Adipocyte (in vitro differentiated cells): ENCODE data around the gene ZBTB8B.

ENCODE experiments used
- DNase-seq: peaks from one replicate; pipeline ENCODE4 v3.0.0-alpha.2; 2015; ENCODE audit warnings: low read depth
- H3K27me3 ChIP-seq: replicated peaks from 2 replicates; pipeline ENCODE4 v1.7.0; 2013; ENCODE audit warnings: mild to moderate bottlenecking, low read length, moderate library complexity; ENCODE audit not compliant: control insufficient read depth, insufficient read depth
- H3K36me3 ChIP-seq: 2 replicates; pipeline ENCODE4 v1.7.0; 2013; ENCODE audit warnings: low read length, mild to moderate bottlenecking, moderate library complexity; ENCODE audit not compliant: control insufficient read depth, insufficient read depth, severe bottlenecking
- H3K4me1 ChIP-seq: 2 replicates; pipeline ENCODE4 v1.7.0; 2013; ENCODE audit warnings: mild to moderate bottlenecking, low read length, moderate library complexity; ENCODE audit not compliant: control insufficient read depth, insufficient read depth
- H3K4me3 ChIP-seq: 2 replicates; pipeline ENCODE4 v1.7.0; 2013; ENCODE audit warnings: mild to moderate bottlenecking, low read length, moderate library complexity
- H3K9ac ChIP-seq: 2 replicates; pipeline ENCODE4 v1.7.0; 2013; ENCODE audit warnings: mild to moderate bottlenecking, low read length, moderate library complexity
- H3K9me3 ChIP-seq: 2 replicates; pipeline ENCODE4 v1.7.0; 2013; ENCODE audit warnings: mild to moderate bottlenecking, low read length, moderate library complexity; ENCODE audit not compliant: control insufficient read depth

ZBTB8B gene

DNA sequence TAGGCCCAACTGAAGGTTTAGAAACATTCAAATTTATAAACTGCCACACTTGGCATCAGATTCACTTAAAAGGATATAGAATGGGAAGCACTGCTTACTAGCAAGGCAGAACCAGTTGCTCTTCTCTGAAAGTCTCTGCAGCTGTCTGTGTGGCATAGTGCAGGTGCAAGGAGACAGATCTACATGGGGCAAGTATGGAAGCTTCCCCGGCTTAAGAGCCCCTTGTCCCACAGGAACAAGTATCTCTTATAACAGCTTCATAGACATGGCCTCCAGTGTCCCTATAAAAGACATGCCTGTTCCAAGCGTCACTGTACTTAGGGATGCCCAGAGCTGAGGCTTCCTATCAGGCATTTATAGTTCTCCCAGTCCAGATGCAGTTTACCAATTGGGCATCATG, 26.5 kb downstream of the ZBTB8B start:
- H3K9me3 ChIP-seq: no peaks in the 10 kb centered on the region
- H3K36me3 ChIP-seq: no peaks in the 10 kb centered on the region
- H3K4me1 ChIP-seq: peaks cover 10% of the 10 kb centered on the region
- H3K9ac ChIP-seq: no peak overlapping the region
- no peak for DNase-seq
- no peak overlapping the region for H3K4me3 ChIP-seq
- no peaks in the 10 kb centered on the region for H3K27me3 ChIP-seq

DNA sequence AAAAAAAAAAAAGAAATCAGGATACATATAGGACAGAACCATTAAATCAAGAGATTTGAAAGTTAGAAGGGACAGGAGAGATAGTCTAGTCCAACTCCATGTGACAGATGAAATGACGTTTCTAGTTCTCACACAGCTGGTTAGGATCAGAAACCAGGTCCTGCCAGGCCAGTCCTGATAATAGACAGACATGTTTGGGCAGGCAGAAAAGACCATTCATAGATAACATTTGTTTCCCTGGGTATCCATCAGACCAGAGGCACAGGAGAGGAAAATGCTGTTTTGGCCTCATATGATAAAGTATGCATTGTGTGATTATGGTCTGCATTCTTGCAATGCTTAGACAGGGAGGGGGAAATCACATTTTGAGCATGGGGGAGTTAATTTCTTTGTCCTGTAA, 29.3 kb downstream of the ZBTB8B start:
- Histone ChIP-seq H3K9me3 (no peaks in the 10 kb centered on the region), H3K9ac (no peak overlapping the region), H3K4me3 (no peak overlapping the region), H3K36me3 (no peaks in the 10 kb centered on the region), H3K4me1 (peaks cover 11% of the 10 kb centered on the region), H3K27me3 (no peaks in the 10 kb centered on the region)
- DNase-seq: peak; percentile 39

DNA sequence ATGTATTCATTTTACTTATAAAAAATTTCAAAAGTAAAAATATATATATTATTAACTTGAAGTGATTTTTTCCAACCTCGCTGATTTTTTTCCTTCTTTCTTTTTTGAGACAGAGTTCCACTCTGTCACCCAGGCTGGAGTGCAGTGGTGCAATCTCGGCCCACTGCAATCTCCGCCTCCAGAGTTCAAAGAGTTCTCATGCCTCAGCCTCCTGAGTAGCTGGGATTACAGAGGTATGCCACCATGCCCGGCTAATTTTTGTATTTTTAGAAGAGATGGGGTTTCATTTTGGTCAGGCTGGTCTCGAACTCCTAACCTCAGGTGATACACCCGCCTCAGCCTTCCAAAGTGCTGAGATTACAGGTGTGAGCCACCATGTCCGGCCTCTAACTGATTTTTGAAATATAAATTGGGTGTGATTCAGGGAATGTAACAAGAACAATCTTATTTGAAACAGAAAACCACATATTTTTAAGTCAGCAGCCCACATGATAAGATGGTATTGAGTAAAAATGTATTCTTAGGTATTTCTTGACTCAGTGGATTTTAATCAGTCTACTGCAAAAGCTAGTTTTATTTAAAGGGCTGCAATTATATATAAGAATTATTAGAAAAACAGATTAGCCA, 30.0 kb downstream of the ZBTB8B start:
- Histone ChIP-seq H3K4me3 (no peak overlapping the region), H3K9ac (no peak overlapping the region), H3K36me3 (no peaks in the 10 kb centered on the region), H3K4me1 (peaks cover 14% of the 10 kb centered on the region), H3K27me3 (no peaks in the 10 kb centered on the region), H3K9me3 (no peaks in the 10 kb centered on the region)
- DNase-seq: peak; percentile 28

DNA sequence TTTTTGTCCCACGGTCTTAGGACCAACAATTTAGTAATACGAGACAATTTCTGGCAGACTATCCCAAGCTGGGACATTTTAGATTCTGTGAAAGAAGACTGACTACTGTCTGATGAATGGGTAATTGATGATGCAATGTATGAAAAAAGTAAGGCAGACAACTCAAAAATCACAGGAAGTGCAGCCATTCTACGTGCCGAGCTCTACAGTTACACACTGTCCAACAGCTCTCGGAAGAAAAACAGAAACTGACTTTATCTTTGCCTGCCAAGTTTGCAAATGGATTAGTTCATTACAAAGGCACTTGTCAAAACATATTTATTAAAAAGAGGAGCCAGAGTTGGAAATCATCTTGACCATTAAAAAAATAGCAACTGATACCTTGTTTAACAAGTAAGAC, 31.3 kb downstream of the ZBTB8B start:
- H3K9me3 ChIP-seq: no peaks in the 10 kb centered on the region
- no peaks in the 10 kb centered on the region for H3K36me3 ChIP-seq
- peak overlapping the region; percentile 28 for H3K9ac ChIP-seq
- DNase-seq: peak; percentile 16
- H3K4me1 ChIP-seq: peaks cover 18% of the 10 kb centered on the region
- no peaks in the 10 kb centered on the region for H3K27me3 ChIP-seq
- peak overlapping the region; percentile 68 for H3K4me3 ChIP-seq

DNA sequence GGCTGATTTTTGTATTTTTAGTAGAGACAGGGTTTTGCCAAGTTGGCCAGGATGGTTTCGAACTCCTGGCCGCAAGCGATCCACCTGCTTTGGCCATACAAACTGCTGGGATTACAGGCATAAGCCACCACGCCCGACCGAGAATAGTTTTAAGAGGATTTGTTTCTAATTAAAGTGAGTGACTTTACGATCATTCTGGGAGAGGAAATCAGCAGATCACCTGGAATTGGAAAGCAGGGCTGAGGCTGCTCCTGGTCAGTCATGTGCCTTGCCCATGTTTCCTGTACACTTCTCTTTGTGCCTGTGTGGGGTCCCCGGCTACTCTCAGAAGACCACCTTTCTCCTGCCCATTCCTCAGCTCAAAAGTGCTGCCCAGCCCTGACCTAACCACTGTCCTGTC, 33.9 kb downstream of the ZBTB8B start:
- peaks cover 28% of the 10 kb centered on the region for H3K4me1 ChIP-seq
- no peaks in the 10 kb centered on the region for H3K9me3 ChIP-seq
- no peak overlapping the region for H3K9ac ChIP-seq
- H3K36me3 ChIP-seq: no peaks in the 10 kb centered on the region
- no peak overlapping the region for H3K4me3 ChIP-seq
- no peak for DNase-seq
- no peaks in the 10 kb centered on the region for H3K27me3 ChIP-seq

DNA sequence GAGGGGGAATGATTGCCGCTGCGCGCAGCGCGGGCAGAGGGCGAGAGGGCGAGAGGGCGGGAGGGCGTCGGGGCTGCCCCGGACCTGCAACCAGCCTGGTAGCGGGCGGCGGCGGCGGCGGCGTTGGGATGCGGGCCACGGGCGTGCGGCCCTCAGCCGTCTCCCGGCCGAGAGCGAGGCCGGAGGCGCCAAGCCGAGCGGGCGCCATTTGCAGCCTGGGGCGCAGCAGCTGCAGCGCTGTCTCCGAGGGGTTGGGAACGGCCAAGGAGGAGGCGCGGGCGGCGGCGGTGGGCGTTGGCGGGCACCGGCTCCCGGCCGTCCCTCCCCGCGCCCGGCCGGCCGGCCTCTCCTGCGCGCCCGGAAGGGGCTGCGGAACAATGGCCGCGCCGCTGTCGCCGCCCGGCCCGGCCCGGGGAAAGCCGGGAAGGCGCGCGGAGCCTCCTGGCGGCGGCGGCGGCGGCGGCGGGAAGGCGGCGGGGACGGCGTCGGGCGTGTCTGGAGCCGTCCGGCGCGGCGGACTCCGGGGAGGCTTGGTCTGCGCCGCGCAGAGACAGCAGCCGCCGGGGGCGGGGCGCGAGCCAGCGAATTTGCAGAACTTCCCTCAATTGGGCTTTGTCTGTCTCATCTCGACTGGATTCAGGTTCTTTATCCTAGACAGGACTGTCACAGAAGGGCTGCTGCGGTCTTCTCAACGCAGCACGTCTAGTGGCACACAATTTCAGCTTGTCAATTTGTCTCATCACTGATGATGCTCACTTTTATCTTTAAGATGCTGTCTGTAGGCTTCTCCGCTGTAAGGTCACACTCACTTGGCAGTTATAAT, 35.7 kb downstream of the ZBTB8B start:
- Histone ChIP-seq H3K9me3 (no peaks in the 10 kb centered on the region), H3K36me3 (no peaks in the 10 kb centered on the region), H3K9ac (peak overlapping the region; percentile 85), H3K4me3 (peak overlapping the region; percentile 79), H3K4me1 (peaks cover 26% of the 10 kb centered on the region), H3K27me3 (no peaks in the 10 kb centered on the region)
- peak; percentile 89 for DNase-seq

DNA sequence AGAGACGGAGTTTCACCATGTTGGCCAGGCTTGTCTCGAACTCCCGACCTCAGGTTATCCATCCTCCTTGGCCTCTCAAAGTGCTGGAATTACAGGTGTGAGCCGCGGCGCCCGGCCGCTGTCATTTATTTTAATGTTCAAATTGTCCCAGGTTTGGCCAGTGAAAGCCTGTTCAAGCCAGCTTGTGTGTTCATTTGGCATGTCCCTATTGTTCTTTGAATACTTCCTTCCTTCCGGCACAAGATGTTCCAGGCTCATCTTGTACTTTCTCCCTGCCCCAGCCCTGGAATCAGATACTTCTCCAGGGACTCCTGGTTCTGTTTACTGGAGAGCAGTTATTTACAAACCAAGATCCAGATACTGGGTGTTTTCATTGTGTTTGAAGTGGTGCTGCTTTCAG, 37.0 kb downstream of the ZBTB8B start:
- Histone ChIP-seq H3K9me3 (no peaks in the 10 kb centered on the region), H3K27me3 (no peaks in the 10 kb centered on the region), H3K9ac (peak overlapping the region; percentile 63), H3K36me3 (no peaks in the 10 kb centered on the region), H3K4me3 (no peak overlapping the region), H3K4me1 (peaks cover 17% of the 10 kb centered on the region)
- no peak for DNase-seq

DNA sequence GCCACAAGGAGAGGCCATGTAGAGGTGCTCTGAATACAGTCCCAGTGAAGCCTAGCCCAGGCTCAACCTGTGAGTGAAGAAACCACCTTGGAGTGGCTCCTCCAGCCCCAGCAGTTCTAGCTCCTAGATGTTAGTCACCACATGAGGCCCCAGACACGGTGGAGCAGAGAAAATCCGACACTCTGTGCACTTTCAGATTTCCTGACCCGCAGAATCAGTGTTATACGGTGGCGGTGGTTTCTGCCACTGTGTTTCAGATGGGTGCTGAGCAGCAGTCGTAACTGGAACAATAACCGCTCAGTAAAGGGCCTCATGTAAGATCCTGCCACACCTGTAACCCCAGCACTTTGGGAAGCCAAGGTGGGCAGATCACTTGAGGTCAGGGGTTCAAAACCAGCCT, 38.3 kb downstream of the ZBTB8B start:
- DNase-seq: no peak
- Histone ChIP-seq H3K36me3 (no peaks in the 10 kb centered on the region), H3K9ac (no peak overlapping the region), H3K4me1 (peaks cover 17% of the 10 kb centered on the region), H3K9me3 (no peaks in the 10 kb centered on the region), H3K27me3 (no peaks in the 10 kb centered on the region), H3K4me3 (no peak overlapping the region)

DNA sequence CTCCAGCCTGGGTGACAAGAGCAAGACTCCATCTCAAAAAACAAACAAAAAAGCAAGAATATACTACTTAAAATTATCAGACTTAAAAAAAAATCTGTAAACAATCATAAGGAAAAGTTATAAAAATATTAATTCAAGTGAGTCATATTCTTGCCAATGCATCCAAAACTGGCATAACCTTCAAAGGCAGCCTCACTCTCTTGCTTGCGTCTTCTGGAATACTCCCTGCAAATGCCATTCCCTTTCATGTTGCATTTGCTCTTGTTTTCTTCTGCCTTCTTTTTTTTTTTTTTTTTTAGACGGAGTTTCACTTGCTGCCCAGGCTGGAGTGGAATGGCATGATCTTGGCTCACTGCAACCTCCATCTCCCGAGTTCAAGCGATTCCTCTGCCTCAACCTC, 42.1 kb downstream of the ZBTB8B start:
- H3K4me1 ChIP-seq: peaks cover 3% of the 10 kb centered on the region
- H3K9ac ChIP-seq: no peak overlapping the region
- no peak overlapping the region for H3K4me3 ChIP-seq
- no peak for DNase-seq
- no peaks in the 10 kb centered on the region for H3K27me3 ChIP-seq
- H3K36me3 ChIP-seq: no peaks in the 10 kb centered on the region
- H3K9me3 ChIP-seq: no peaks in the 10 kb centered on the region

DNA sequence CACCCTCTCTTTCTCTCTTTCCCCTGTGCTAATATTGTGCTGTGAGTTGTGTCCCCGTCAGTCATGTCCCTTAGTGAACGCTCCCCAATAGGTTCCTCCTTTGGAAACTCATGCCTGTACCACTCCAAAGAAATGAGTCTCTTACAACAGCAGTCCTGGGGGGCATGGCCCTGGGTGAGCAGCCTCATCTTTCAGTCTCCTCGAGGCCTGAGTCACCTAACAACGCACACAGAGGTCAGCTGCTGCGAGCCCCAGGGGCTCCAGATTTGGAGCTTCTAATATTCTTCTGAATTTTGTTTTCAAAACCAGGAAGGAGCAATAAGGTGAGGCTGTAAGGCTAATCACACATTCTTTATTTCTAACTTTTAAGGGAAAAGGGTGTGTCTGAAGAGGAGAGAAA, 43.9 kb downstream of the ZBTB8B start:
- DNase-seq: no peak
- Histone ChIP-seq H3K4me1 (no peaks in the 10 kb centered on the region), H3K4me3 (no peak overlapping the region), H3K9ac (no peak overlapping the region), H3K27me3 (no peaks in the 10 kb centered on the region), H3K9me3 (no peaks in the 10 kb centered on the region), H3K36me3 (no peaks in the 10 kb centered on the region)

DNA sequence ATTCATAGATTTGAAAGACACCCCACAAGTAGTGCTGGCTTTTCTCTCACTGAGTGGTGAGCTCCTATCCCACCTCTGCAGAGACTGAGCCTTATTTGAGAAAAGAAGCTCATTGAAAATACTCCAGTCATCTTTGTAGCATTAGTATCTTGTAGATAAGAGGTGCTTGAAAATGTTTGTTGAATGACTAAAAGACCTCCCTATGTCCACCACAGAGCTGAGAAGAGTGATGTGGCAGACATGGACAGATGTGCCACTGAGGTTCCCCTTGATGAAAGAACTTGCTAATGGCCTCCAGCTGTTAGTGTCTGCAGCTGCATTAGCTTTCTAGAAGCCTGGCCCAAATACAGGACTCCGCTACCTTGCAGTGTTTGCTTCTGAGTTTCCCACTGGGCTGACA, 45.1 kb downstream of the ZBTB8B start:
- Histone ChIP-seq H3K27me3 (no peaks in the 10 kb centered on the region), H3K4me1 (no peaks in the 10 kb centered on the region), H3K9me3 (no peaks in the 10 kb centered on the region), H3K9ac (no peak overlapping the region), H3K4me3 (no peak overlapping the region), H3K36me3 (no peaks in the 10 kb centered on the region)
- no peak for DNase-seq
